AG04450 (cell line): ENCODE results near the gene KCNMB2. TPM values are rescaled to one million over a fixed set of nuclear protein-coding genes. Genes with fewer than 3 reads are reported as not detected.
"Not testable (repeated sequence)": the region's sequence is repeated elsewhere in the genome, so short reads cannot be mapped to it uniquely, and the experiment has no call there.

Source experiments
- CTCF ChIA-PET: fragments of 300-600, 350-600 bp; formaldehyde crosslinking; extraction: SDS; loops from one replicate; lab custom pipeline; 2022; ENCODE audit warnings: antibody characterized with exemption, inconsistent platforms; lab: Charles Lee
- POLR2A ChIA-PET: fragments of 350-600 bp; formaldehyde crosslinking; extraction: SDS; loops from one replicate; lab custom pipeline; 2021; ENCODE audit warnings: antibody characterized with exemption, inconsistent platforms; lab: Yijun Ruan, JAX
- DNase-seq: peaks from one replicate; pipeline ENCODE4 v3.0.0-alpha.2; 2011; ENCODE audit warnings: low read depth, low spot score
- H3K27ac ChIP-seq: one replicate; pipeline ENCODE4 v1.5.1; 2012; ENCODE audit warnings: low read depth, low read length, control low read depth
- H3K27me3 ChIP-seq: one replicate; pipeline ENCODE4 v1.6.0; 2012; ENCODE audit warnings: low read length; ENCODE audit not compliant: control insufficient read depth, insufficient read depth
- H3K4me3 ChIP-seq: 2 replicates; pipeline ENCODE4 v1.5.1; 2011; ENCODE audit warnings: mild to moderate bottlenecking, low read depth, low read length, control low read depth
- H3K9me3 ChIP-seq: 2 replicates; pipeline ENCODE4 v1.5.1; 2012; ENCODE audit warnings: low read length; ENCODE audit not compliant: control insufficient read depth, insufficient read depth
- polyA plus RNA-seq: library from polyadenylated mRNA; depleted of rRNA; stranded (reverse); fragments of >200 nt; gene quantifications from 2 replicates; pipeline ENCODE4 v1.2.3, GENCODE V29; 2011
- TF ChIP-seq, protein P1 (sequence below): IDR thresholded peaks from 2 replicates; pipeline ENCODE4 v1.5.1; 2011; ENCODE audit warnings: low read depth, low read length, control low read depth, inconsistent platforms

Gene KCNMB2
- polyA plus RNA-seq, 1 experiment = not detected

DNA sequence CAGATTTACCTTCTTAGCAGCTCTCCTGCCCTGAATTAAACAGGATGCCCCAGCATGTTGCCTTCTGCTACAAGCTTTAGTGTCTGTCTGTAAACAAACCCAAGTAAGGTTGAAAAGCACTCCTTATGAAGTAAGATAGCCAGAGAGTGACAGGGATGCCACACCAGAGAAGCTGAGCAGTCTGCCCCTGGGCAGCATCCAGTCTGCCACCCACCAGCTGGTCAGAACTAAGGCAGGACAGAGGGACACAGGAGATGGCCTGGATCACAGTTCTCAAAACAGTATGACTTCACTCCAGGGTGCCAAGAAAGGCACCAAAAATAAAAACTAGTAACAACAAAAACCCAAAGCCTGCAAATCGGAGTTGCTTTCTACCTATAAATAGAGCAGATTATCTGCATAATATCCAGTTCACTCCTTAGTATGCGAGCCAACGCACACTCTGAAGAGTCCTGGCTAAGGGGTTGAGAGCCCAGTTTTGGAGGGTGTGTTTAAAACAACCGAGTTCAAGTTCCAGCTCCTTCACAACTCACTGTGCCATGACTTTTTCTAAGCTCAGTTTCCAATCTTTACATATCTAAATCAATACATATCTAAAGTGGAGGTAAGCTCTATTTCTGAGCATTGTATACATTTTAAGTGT, 198.9 kb downstream of the KCNMB2 start:
- ChIA-PET CTCF (no interaction called here), POLR2A (no interaction called here)

DNA sequence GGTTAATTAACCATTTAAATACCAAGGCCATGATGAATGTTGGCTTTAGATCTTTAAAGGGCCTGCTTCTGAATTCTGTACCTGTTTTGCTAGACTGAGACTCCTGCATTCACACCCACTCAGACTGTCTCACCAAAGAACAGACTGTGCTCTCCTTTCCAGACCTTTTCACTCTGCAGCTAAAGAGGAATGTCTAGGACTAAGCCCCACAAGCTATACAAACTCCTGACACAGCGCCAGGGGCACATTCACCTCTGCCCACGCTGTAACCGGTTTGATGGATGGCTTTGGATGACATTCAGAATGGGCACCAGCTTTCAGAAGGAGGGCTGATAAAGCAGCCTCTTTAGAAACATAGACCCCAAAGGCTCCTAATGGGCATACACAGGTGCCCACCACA, 200.1 kb downstream of the KCNMB2 start:
- TF ChIP-seq, protein P1, sequence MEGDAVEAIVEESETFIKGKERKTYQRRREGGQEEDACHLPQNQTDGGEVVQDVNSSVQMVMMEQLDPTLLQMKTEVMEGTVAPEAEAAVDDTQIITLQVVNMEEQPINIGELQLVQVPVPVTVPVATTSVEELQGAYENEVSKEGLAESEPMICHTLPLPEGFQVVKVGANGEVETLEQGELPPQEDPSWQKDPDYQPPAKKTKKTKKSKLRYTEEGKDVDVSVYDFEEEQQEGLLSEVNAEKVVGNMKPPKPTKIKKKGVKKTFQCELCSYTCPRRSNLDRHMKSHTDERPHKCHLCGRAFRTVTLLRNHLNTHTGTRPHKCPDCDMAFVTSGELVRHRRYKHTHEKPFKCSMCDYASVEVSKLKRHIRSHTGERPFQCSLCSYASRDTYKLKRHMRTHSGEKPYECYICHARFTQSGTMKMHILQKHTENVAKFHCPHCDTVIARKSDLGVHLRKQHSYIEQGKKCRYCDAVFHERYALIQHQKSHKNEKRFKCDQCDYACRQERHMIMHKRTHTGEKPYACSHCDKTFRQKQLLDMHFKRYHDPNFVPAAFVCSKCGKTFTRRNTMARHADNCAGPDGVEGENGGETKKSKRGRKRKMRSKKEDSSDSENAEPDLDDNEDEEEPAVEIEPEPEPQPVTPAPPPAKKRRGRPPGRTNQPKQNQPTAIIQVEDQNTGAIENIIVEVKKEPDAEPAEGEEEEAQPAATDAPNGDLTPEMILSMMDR = no peak
- Histone ChIP-seq H3K9me3 (no peaks in the 10 kb centered on the region), H3K27ac (no peak overlapping the region), H3K27me3 (no peaks in the 10 kb centered on the region), H3K4me3 (no peak overlapping the region)
- ChIA-PET CTCF (no interaction called here), POLR2A (no interaction called here)
- no peak for DNase-seq

More for the DNA sequence above, 198.9 kb downstream of the KCNMB2 start:
- H3K9me3 ChIP-seq = no peaks in the 10 kb centered on the region
- no peak overlapping the region for H3K27ac ChIP-seq
- H3K27me3 ChIP-seq = no peaks in the 10 kb centered on the region
- H3K4me3 ChIP-seq = no peak overlapping the region
- TF ChIP-seq, protein P1 = no peak
- no peak for DNase-seq

DNA sequence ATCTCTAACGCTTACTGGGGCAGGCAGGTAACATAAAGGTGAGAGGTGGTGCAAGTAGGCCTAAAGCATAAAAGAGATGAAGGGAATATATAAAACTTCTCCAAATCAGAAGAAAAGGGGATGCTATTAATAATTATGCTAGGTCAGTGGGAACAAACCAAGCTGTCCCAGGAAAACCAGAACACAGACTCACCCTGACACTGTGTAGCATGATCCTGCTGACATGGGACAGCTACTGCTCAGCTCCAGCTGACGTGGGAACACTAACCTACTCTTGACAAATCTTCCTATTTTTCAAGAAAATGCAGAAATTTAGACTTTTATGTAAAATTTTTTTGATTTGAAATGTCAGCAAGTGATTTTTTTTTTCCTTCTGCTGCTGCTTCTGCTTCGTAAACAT, 203.5 kb downstream of the KCNMB2 start:
- CTCF ChIA-PET = no interaction called here

DNA sequence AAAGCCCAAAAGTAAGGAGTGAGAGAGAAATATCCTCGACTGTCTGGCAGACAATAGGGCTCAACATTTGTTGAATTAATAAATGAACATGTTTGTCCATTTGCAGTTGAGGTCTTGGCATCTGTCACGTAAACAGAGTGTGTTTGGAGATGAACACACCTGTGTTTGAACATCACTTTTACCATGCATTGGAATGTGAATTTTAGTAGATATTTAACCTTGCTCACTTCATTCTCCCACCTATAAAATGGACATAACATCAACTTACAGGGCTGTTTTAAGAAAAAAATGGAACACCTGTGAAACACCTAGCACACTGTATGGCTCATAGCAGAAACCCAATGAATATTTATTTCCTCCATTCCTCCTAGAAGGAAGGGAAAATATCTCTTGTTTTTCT, 204.8 kb downstream of the KCNMB2 start:
- ChIA-PET POLR2A (no interaction called here), CTCF (no interaction called here)
- Histone ChIP-seq H3K4me3 (no peak overlapping the region), H3K27ac (no peak overlapping the region), H3K9me3 (no peaks in the 10 kb centered on the region), H3K27me3 (no peaks in the 10 kb centered on the region)
- TF ChIP-seq, protein P1 = no peak
- DNase-seq = no peak

More for the DNA sequence above, 203.5 kb downstream of the KCNMB2 start:
- Histone ChIP-seq H3K27me3 (no peaks in the 10 kb centered on the region), H3K4me3 (no peak overlapping the region), H3K27ac (no peak overlapping the region), H3K9me3 (no peaks in the 10 kb centered on the region)
- POLR2A ChIA-PET = no interaction called here
- no peak for DNase-seq
- TF ChIP-seq, protein P1 = no peak

DNA sequence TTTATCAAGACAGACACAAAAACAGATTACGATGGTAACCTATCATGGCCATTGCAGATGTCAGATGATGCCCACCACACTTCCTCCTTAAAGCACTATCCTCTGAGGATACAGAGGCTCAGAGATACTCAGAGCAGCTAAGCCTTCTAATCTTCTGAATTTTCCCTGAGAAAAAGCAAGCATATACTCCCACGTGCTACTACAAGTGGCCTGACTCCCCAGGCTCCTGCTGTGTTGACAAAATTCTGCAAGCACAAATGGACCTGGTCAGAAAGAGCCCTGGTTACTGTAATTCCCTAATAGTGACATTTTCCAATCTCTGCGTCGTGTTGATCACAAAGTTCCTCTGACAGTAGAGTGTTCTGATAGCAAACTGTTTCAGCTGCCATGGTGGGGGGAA, 207.1 kb downstream of the KCNMB2 start:
- TF ChIP-seq, protein P1 = no peak
- POLR2A ChIA-PET = no interaction called here
- DNase-seq = no peak
- H3K9me3 ChIP-seq = no peaks in the 10 kb centered on the region
- H3K27me3 ChIP-seq = no peaks in the 10 kb centered on the region
- CTCF ChIA-PET = no interaction called here
- no peak overlapping the region for H3K4me3 ChIP-seq
- H3K27ac ChIP-seq = no peak overlapping the region

DNA sequence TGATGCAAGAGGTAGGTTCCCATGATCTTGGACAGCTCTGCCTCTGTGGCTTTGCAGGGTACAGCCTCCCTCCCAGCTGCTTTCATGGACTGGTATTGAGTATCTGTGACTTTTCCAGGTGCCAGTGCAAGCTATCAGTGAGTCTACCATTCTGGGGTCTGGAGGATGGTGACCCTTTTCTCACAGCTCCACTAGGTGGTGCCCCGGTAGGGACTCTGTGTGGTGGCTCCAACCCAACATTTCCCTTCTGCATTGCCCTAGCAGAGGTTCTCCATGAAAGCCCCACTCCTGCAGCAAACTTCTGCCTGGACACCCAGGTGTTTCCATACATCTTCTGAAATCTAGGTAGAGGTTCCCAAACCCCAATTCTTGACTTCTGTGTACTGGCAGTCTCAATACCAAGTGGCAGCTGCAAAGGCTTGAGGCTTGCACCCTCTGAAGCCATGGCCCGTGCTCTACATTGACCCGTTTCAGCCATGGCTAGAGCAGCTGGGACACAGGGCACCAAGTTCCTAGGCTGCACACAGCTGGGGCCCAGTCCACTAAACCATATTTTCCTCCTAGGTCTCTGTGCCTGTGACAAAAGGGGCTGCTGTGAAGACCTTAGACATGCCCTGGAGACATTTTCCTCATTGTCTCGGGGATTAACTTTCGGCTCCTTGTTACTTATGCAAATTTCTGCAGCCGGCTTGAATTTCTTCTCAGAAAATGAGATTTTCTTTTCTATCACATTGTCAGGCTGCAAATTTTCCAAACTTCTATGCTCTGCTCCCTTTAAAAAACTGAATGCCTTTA, 209.8 kb downstream of the KCNMB2 start:
- CTCF ChIA-PET, H3K9me3 ChIP-seq, H3K27ac ChIP-seq, POLR2A ChIA-PET, DNase-seq, H3K4me3 ChIP-seq, H3K27me3 ChIP-seq: not testable (repeated sequence)
